ENCODE data around the gene CTRL.

DNA sequence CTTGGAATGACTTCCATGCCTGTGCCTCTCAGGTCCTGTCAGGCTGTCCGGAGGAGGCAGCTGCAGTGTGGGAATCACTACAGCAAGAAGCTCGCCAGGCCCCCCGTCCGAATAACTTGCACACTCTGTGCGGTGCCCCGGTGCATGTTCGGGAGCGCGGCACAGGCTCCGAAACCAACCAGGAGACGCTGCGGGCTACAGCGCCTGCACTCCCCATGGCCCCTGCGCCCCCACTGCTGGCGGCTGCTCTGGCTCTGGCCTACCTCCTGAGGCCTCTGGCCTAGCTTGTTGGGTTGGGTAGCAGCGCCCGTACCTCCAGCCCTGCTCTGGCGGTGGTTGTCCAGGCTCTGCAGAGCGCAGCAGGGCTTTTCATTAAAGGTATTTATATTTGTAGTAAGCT is 45.7 kb downstream of the CTRL start:
- TF ChIP-seq ZNF133 (tag by site-specific recombination; IDR thresholded peaks at IDR 0.05) (no peak), ZSCAN30 (tag by site-specific recombination; IDR thresholded peaks at IDR 0.05) (no peak), ZNF843 (tag by site-specific recombination; IDR thresholded peaks at IDR 0.05) (no peak), ZBTB1 (tag by site-specific recombination; IDR thresholded peaks at IDR 0.05) (no peak), PRDM4 (tag by site-specific recombination; IDR thresholded peaks at IDR 0.05) (no peak)
- TF ChIP-seq, protein P1, sequence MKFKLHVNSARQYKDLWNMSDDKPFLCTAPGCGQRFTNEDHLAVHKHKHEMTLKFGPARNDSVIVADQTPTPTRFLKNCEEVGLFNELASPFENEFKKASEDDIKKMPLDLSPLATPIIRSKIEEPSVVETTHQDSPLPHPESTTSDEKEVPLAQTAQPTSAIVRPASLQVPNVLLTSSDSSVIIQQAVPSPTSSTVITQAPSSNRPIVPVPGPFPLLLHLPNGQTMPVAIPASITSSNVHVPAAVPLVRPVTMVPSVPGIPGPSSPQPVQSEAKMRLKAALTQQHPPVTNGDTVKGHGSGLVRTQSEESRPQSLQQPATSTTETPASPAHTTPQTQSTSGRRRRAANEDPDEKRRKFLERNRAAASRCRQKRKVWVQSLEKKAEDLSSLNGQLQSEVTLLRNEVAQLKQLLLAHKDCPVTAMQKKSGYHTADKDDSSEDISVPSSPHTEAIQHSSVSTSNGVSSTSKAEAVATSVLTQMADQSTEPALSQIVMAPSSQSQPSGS (tag by site-specific recombination; IDR thresholded peaks at IDR 0.05; ENCODE audit: low read depth): no peak
- TF ChIP-seq, protein P2, sequence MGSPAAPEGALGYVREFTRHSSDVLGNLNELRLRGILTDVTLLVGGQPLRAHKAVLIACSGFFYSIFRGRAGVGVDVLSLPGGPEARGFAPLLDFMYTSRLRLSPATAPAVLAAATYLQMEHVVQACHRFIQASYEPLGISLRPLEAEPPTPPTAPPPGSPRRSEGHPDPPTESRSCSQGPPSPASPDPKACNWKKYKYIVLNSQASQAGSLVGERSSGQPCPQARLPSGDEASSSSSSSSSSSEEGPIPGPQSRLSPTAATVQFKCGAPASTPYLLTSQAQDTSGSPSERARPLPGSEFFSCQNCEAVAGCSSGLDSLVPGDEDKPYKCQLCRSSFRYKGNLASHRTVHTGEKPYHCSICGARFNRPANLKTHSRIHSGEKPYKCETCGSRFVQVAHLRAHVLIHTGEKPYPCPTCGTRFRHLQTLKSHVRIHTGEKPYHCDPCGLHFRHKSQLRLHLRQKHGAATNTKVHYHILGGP (tag by site-specific recombination; IDR thresholded peaks at IDR 0.05): no peak
- TF ChIP-seq, protein P3, sequence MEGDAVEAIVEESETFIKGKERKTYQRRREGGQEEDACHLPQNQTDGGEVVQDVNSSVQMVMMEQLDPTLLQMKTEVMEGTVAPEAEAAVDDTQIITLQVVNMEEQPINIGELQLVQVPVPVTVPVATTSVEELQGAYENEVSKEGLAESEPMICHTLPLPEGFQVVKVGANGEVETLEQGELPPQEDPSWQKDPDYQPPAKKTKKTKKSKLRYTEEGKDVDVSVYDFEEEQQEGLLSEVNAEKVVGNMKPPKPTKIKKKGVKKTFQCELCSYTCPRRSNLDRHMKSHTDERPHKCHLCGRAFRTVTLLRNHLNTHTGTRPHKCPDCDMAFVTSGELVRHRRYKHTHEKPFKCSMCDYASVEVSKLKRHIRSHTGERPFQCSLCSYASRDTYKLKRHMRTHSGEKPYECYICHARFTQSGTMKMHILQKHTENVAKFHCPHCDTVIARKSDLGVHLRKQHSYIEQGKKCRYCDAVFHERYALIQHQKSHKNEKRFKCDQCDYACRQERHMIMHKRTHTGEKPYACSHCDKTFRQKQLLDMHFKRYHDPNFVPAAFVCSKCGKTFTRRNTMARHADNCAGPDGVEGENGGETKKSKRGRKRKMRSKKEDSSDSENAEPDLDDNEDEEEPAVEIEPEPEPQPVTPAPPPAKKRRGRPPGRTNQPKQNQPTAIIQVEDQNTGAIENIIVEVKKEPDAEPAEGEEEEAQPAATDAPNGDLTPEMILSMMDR (tag by site-specific recombination; IDR thresholded peaks at IDR 0.05): no peak

Measured in HEK293 (cell line).